K562 (cell line): Measurements from ENCODE around the gene MAN2A1. TPM values are rescaled to one million over a fixed set of nuclear protein-coding genes. Genes with fewer than 3 reads are reported as not detected.

Experiments used
- ATAC-seq: fragments of 200-7000 bp; cut with Tn5 transposase; 3 replicates; pipeline ENCODE4 v1.9.1; 2020; ENCODE audit warnings: moderate library complexity
- BruUV-seq: library from RNA; stranded (reverse); fragments of 400-500 nt; replicated peaks from 2 replicates; lab custom pipeline; 2021; lab: Mats Ljungman, UMichigan
- CTCF ChIA-PET: fragments of 300-600 bp; formaldehyde crosslinking; extraction: SDS; loops from one replicate; lab custom pipeline; 2021; ENCODE audit warnings: low intra/inter-chr PET ratio; lab: Yijun Ruan, JAX
- POLR2A ChIA-PET: fragments of 300-600, 350-650 bp; sonication (Branson Sonifier 250); formaldehyde crosslinking; extraction: SDS; loops from one replicate; lab custom pipeline; 2021; ENCODE audit warnings: antibody characterized with exemption, inconsistent platforms; lab: Yijun Ruan, JAX
- DNase-seq, 4 experiments: peaks; one replicate each; pipeline versions ENCODE4 v3.0.0 to v3.0.0-alpha.2; 2011 to 2018; ENCODE audit warnings: low spot score in 3 of 4, mixed read lengths in 3 of 4; ENCODE audit errors: extremely low read depth in 1 of 4
- FAIRE-seq: peaks from 2 replicates; lab custom pipeline; 2011; peaks lifted over from hg19 to GRCh38; lab: Jason Lieb, UNC
- H2AFZ ChIP-seq: 2 replicates; pipeline ENCODE4 v1.6.0; 2011; ENCODE audit warnings: low read depth, low read length, control low read depth, inconsistent platforms
- H3K27ac ChIP-seq: fragments of 200-600 bp; 3 replicates; pipeline ENCODE4 v1.8.0; 2011; ENCODE audit warnings: low read depth, mild to moderate bottlenecking, control low read depth, inconsistent platforms, low read length, moderate library complexity, mixed read lengths; ENCODE audit errors: extremely low read depth
- H3K27me3 ChIP-seq, 2 experiments: fragments of 300-600 bp in 1 of 2; 2 replicates in 1 of 2; 3 replicates in 1 of 2; pipeline versions ENCODE4 v1.6.0 to v1.8.0; 2011; ENCODE audit warnings: inconsistent platforms in 2 of 2, low read length in 2 of 2, mild to moderate bottlenecking in 1 of 2, mixed read lengths in 1 of 2, moderate library complexity in 1 of 2; ENCODE audit not compliant: control insufficient read depth in 2 of 2, insufficient read depth in 2 of 2
- H3K36me3 ChIP-seq: fragments of 300-600 bp; 3 replicates; pipeline ENCODE4 v1.8.0; 2011; ENCODE audit warnings: mild to moderate bottlenecking, low read length, inconsistent platforms; ENCODE audit not compliant: control insufficient read depth, insufficient read depth
- H3K4me1 ChIP-seq, 2 experiments: fragments of 200-600 bp in 1 of 2; replicated peaks in 1 of 2; 2 replicates in 1 of 2; 3 replicates in 1 of 2; pipeline versions ENCODE4 v1.5.1 to v1.8.0; 2011; ENCODE audit warnings: inconsistent platforms in 2 of 2, low read length in 2 of 2, mild to moderate bottlenecking in 1 of 2, mixed read lengths in 1 of 2, moderate library complexity in 1 of 2; ENCODE audit not compliant: control insufficient read depth in 2 of 2, insufficient read depth in 2 of 2
- H3K4me2 ChIP-seq: 2 replicates; pipeline ENCODE4 v1.6.1; 2011; ENCODE audit warnings: low read length, control low read depth, inconsistent platforms, mixed read lengths; ENCODE audit not compliant: insufficient read depth
- H3K4me3 ChIP-seq: fragments of 200-600 bp; sonication (generic), shearing (Covaris generic); 2 replicates; pipeline ENCODE4 v1.5.1; 2016; ENCODE audit warnings: control low read depth, inconsistent platforms
- H3K79me2 ChIP-seq: fragments of 200-600 bp; 3 replicates; pipeline ENCODE4 v1.8.0; 2011; ENCODE audit warnings: low read length, inconsistent platforms; ENCODE audit not compliant: control insufficient read depth, insufficient read depth
- H3K9ac ChIP-seq, 2 experiments: 2 replicates each; pipeline versions ENCODE4 v1.6.0 to v1.6.1; 2011; ENCODE audit warnings: low read depth in 2 of 2, low read length in 2 of 2, control low read depth in 1 of 2, inconsistent platforms in 1 of 2, mild to moderate bottlenecking in 1 of 2, mixed read lengths in 1 of 2; ENCODE audit not compliant: insufficient read depth in 1 of 2
- H3K9me1 ChIP-seq: one replicate; pipeline ENCODE4 v1.6.0; 2011; ENCODE audit warnings: inconsistent platforms, mild to moderate bottlenecking, low read length, moderate library complexity; ENCODE audit not compliant: control insufficient read depth, insufficient read depth
- H3K9me3 ChIP-seq: replicated peaks from 2 replicates; pipeline ENCODE4 v1.5.1; 2011; ENCODE audit warnings: low read depth, low read length, inconsistent platforms; ENCODE audit not compliant: control insufficient read depth, insufficient read depth
- H4K20me1 ChIP-seq: replicated peaks from 2 replicates; pipeline ENCODE4 v1.6.1; 2011; ENCODE audit warnings: low read length, inconsistent platforms, mixed read lengths; ENCODE audit not compliant: control insufficient read depth, insufficient read depth
- BHLHE40 ChIP-seq: IDR thresholded peaks from 2 replicates; pipeline ENCODE4 v1.6.1; 2011; ENCODE audit warnings: low read length, improper control_type of control experiment
- HNRNPLL ChIP-seq: fragments of 200-400 bp; formaldehyde crosslinking; IDR thresholded peaks from 2 replicates; pipeline ENCODE4 v1.6.1; 2017; ENCODE audit warnings: low read length, low read depth, mild to moderate bottlenecking; ENCODE audit not compliant: poor library complexity, severe bottlenecking
- KDM5B ChIP-seq: fragments of 200-600 bp; sonication (generic); IDR thresholded peaks from 2 replicates; pipeline ENCODE4 v1.6.1; 2012; ENCODE audit warnings: low read depth, mild to moderate bottlenecking, moderate library complexity, low read length, control low read depth, inconsistent platforms; ENCODE audit not compliant: insufficient replicate concordance
- RBM14 ChIP-seq: fragments of 200-400 bp; formaldehyde crosslinking; IDR thresholded peaks from 2 replicates; pipeline ENCODE4 v1.6.1; 2018; ENCODE audit warnings: low read depth, mild to moderate bottlenecking, low read length, moderate library complexity, borderline replicate concordance; ENCODE audit not compliant: insufficient read depth
- TAL1 ChIP-seq: fragments of 450-650 bp; IDR thresholded peaks from 2 replicates; pipeline ENCODE4 v1.6.1; 2016; ENCODE audit warnings: mild to moderate bottlenecking
- VEZF1 ChIP-seq: fragments of 200-800 bp; sonication (Bioruptor generic); IDR thresholded peaks from 2 replicates; pipeline ENCODE4 v1.6.1; 2017; ENCODE audit warnings: missing genetic modification characterization, missing compliant biosample characterization
- WGBS: fragments of 100-300 bp; shearing (Covaris generic); methylation state at CpG from one replicate; pipeline ENCODE4 v1.1.6; 2016; ENCODE audit warnings: low coverage, mixed read lengths; ENCODE audit not compliant: insufficient coverage; ENCODE audit errors: missing lambda C conversion rate; 5-methylcytosine and 5-hydroxymethylcytosine counted together
- in situ Hi-C: fragments of 300-500 bp; cut with MboI; formaldehyde crosslinking; loops from 4 replicates; pipeline ENCODE4 v1.15.0; 2018; ENCODE audit warnings: inconsistent platforms, mixed read lengths
- intact Hi-C: fragments of 100-400 bp; cut with micrococcal nuclease; formaldehyde crosslinking; loops from 2 replicates; pipeline ENCODE4 v1.14.2; 2022
- polyA plus RNA-seq, 8 experiments: library from polyadenylated mRNA; depleted of rRNA in 4 of 8; stranded (reverse) in 5 of 8; unstranded in 3 of 8; fragments of >200 nt; fragmentation: Nextera tagmentation in 2 of 8; fragmentation: Illumina TruSeq in 1 of 8; extraction: Ambion mirVana in 2 of 8; extraction: Trizol in 1 of 8; gene quantifications; 2 replicates each; pipeline versions ENCODE4 v1.2.1 to v1.2.3, GENCODE V29; 2011 to 2014; ENCODE audit warnings: inconsistent platforms in 1 of 8, missing spikeins in 1 of 8
- total RNA-seq, 7 experiments: library from RNA; depleted of rRNA in 6 of 7; stranded (reverse); fragments of >200 nt in 6 of 7; fragmentation: Illumina TruSeq in 2 of 7; extraction: Trizol in 2 of 7; gene quantifications; 2 replicates each; pipeline versions ENCODE4 v1.2.1 to v1.2.3, GENCODE V29; 2011 to 2021; ENCODE audit warnings: low replicate concordance in 1 of 7

The MAN2A1 gene
- total and polyA plus RNA-seq, 9 of the 15 experiments (the other 6 are each of a cell fraction or from before 2014, with no cell fraction given), result 5.2 to 32.0 (median 19.8) TPM

- DNase-seq, result no peak
- in situ Hi-C loops, result no loop called here
- ChIA-PET POLR2A (no interaction called here), CTCF (no interaction called here)
- intact Hi-C loops, result no loop called here
- no peak overlapping the region for H3K4me2 ChIP-seq
- no peaks in the 10 kb centered on the region for H3K27me3 ChIP-seq
- no peaks in the 10 kb centered on the region for H3K9me1 ChIP-seq
- FAIRE-seq, result no peak
- WGBS, result 94% methylated on average over 3 of the region's 3 CpGs
- BruUV-seq, result no TSS peak
- no peak overlapping the region for H3K27ac ChIP-seq
- H3K79me2 ChIP-seq, result no peaks in the 10 kb centered on the region
- H3K4me1 ChIP-seq, result no peaks in the 10 kb centered on the region
- no peak overlapping the region for H3K9ac ChIP-seq
- no peak for ATAC-seq
- peaks cover 5% of the 10 kb centered on the region; the same call in 1 of the 3 replicates for H3K36me3 ChIP-seq
- no peaks in the 10 kb centered on the region for H4K20me1 ChIP-seq
- H3K4me3 ChIP-seq, result no peak overlapping the region
- no peaks in the 10 kb centered on the region for H3K9me3 ChIP-seq
- TF ChIP-seq HNRNPLL (no peak), RBM14 (no peak), KDM5B (no peak)
- H2AFZ ChIP-seq, result no peak overlapping the region
Measured at GRCh38 chr5:109805472-109805871, 115.7 kb downstream of the MAN2A1 start.

- H3K4me1 ChIP-seq, result no peaks in the 10 kb centered on the region
- H3K79me2 ChIP-seq, result no peaks in the 10 kb centered on the region
- H3K4me3 ChIP-seq, result no peak overlapping the region
- DNase-seq, result peak in 2 of 4 experiments; percentile 21 to 45
- peak; percentile 91 for ATAC-seq
- TF ChIP-seq VEZF1 (CRISPR knock-in tag) (no peak), BHLHE40 (peak; percentile 66), TAL1 (no peak), RBM14 (no peak)
- CTCF ChIA-PET, result no interaction called here
- H3K9ac ChIP-seq, result no peak overlapping the region; a peak in 1 of 4 replicates
- H4K20me1 ChIP-seq, result no peaks in the 10 kb centered on the region
- intact Hi-C loops (no loop called here), in situ Hi-C loops (no loop called here)
- peaks cover 5% of the 10 kb centered on the region; the same call in 1 of the 3 replicates for H3K36me3 ChIP-seq
- no peak overlapping the region for H2AFZ ChIP-seq
- no peaks in the 10 kb centered on the region for H3K9me3 ChIP-seq
- H3K4me2 ChIP-seq, result no peak overlapping the region
- no peak overlapping the region for H3K27ac ChIP-seq
- 39% methylated on average over 3 of the region's 3 CpGs for WGBS
- POLR2A ChIA-PET, result no interaction called here
- BruUV-seq, result no TSS peak
- FAIRE-seq, result peak; percentile 55
- no peaks in the 10 kb centered on the region for H3K9me1 ChIP-seq
- no peaks in the 10 kb centered on the region for H3K27me3 ChIP-seq
Measured at GRCh38 chr5:109805883-109806282, 116.2 kb downstream of the MAN2A1 start.
